Panc1 (cell line): ENCODE results near the gene PCSK5. TPM values are rescaled to one million over a fixed set of nuclear protein-coding genes. Genes with fewer than 3 reads are reported as not detected.

Experiments
- ATAC-seq: fragments of 200-7000 bp; cut with Tn5 transposase; 2 replicates; pipeline ENCODE4 v1.9.1; 2020; ENCODE audit warnings: mild to moderate bottlenecking, moderate library complexity
- BruUV-seq: library from RNA; stranded (reverse); fragments of 400-500 nt; replicated peaks from 2 replicates; lab custom pipeline; 2021; lab: Mats Ljungman, UMichigan
- CTCF ChIA-PET: fragments of 300-600 bp; sonication (Branson Sonifier 250); formaldehyde crosslinking; loops from one replicate; lab custom pipeline; 2022; ENCODE audit warnings: antibody characterized with exemption; lab: Charles Lee
- POLR2A ChIA-PET: fragments of 300-600 bp; sonication (Branson Sonifier 250); formaldehyde crosslinking; loops from one replicate; lab custom pipeline; 2022; ENCODE audit warnings: antibody characterized with exemption; lab: Charles Lee
- DNase-seq: peaks from one replicate; pipeline ENCODE4 v3.0.0-alpha.2; 2010; ENCODE audit warnings: low read depth, low spot score
- H3K27ac ChIP-seq: 2 replicates; pipeline ENCODE4 v1.5.1; 2011; ENCODE audit warnings: mild to moderate bottlenecking, low read length, inconsistent platforms
- H3K27me3 ChIP-seq: fragments of 200-500 bp; sonication (Bioruptor generic); 2 replicates; pipeline ENCODE4 v1.6.0; 2014; ENCODE audit warnings: low read length, inconsistent platforms; ENCODE audit not compliant: control insufficient read depth, insufficient read depth
- H3K36me3 ChIP-seq: fragments of 200-500 bp; sonication (Bioruptor generic); 2 replicates; pipeline ENCODE4 v1.5.1; 2014; ENCODE audit warnings: inconsistent platforms, mild to moderate bottlenecking, low read length, moderate library complexity; ENCODE audit not compliant: control insufficient read depth, insufficient read depth
- H3K4me1 ChIP-seq: 2 replicates; pipeline ENCODE4 v1.5.1; 2011; ENCODE audit warnings: inconsistent platforms, mild to moderate bottlenecking, low read length, moderate library complexity; ENCODE audit not compliant: control insufficient read depth, insufficient read depth
- H3K4me3 ChIP-seq, 2 experiments: 2 replicates each; pipeline ENCODE4 v1.5.1; 2011 to 2012; ENCODE audit warnings: low read depth in 2 of 2, low read length in 2 of 2, mild to moderate bottlenecking in 2 of 2, inconsistent platforms in 1 of 2, moderate library complexity in 1 of 2
- H3K9me3 ChIP-seq: fragments of 200-500 bp; sonication (Bioruptor generic); 2 replicates; pipeline ENCODE4 v1.5.1; 2014; ENCODE audit warnings: low read depth, mild to moderate bottlenecking, inconsistent platforms, low read length, moderate library complexity; ENCODE audit not compliant: control insufficient read depth, insufficient read depth
- POLR2AphosphoS5 ChIP-seq: IDR thresholded peaks from 2 replicates; pipeline ENCODE4 v1.6.1; 2012; ENCODE audit warnings: mild to moderate bottlenecking, low read depth, low read length, moderate library complexity
- SIN3A ChIP-seq: IDR thresholded peaks from 2 replicates; pipeline ENCODE4 v1.6.1; 2012; ENCODE audit warnings: low read depth, mild to moderate bottlenecking, low read length, moderate library complexity, borderline replicate concordance; ENCODE audit not compliant: insufficient read depth
- TCF7L2 ChIP-seq: IDR thresholded peaks from 2 replicates; pipeline ENCODE4 v1.6.1; 2011; ENCODE audit warnings: mild to moderate bottlenecking, low read depth, low read length, inconsistent platforms
- in situ Hi-C: cut with HindIII; loops from 2 replicates; pipeline ENCODE4 v1.10.0; 2016; ENCODE audit warnings: low sequenced_read_pairs, low pct_unique_long_range_greater_than_20kb
- intact Hi-C: fragments of 100-400 bp; cut with micrococcal nuclease; formaldehyde crosslinking; loops from one replicate; pipeline ENCODE4 v1.10.0; 2022; ENCODE audit not compliant: unreplicated experiment
- total RNA-seq: library from RNA; stranded (reverse); gene quantifications from one replicate; pipeline ENCODE4 v1.2.1, GENCODE V29; 2021; ENCODE audit not compliant: unreplicated experiment
- TF ChIP-seq, protein P1 (sequence below): fragments of 450-650 bp; IDR thresholded peaks from 2 replicates; pipeline ENCODE4 v1.5.1; 2017; ENCODE audit warnings: mild to moderate bottlenecking
- TF ChIP-seq, protein P2 (sequence below), 2 experiments: IDR thresholded peaks; 2 replicates each; pipeline ENCODE4 v1.6.1; 2011 to 2012; ENCODE audit warnings: low read depth in 2 of 2, control low read depth in 1 of 2, low read length in 1 of 2, mild to moderate bottlenecking in 1 of 2, moderate library complexity in 1 of 2; ENCODE audit not compliant: insufficient read depth in 1 of 2

The PCSK5 gene
- total RNA-seq, 1 experiment from 2014 or later, result 0.21 TPM

DNA sequence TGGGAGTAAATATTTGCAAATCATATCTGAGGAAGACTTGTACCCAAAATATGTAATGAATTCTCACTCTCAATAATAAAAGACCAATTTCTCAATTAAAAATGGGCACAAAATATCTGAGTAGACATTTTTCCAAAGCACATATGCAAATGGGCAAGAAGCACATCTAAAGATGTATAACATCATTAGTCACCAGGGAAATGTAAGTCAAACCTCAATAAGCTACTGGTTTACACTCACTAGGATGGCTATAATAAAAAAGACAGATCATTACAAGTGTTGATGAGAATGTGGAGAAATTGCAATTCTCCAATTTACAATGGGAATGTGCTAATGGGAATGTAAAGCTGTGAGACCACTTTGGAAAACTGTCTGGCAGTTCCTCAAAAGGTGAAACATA is 13.9 kb downstream of the PCSK5 start:
- H3K4me1 ChIP-seq, result no peaks in the 10 kb centered on the region
- no peak overlapping the region for H3K4me3 ChIP-seq
- H3K27ac ChIP-seq, result no peak overlapping the region
- BruUV-seq, result no TSS peak
- POLR2A ChIA-PET, result no interaction called here
- in situ Hi-C loops (no loop called here), intact Hi-C loops (no loop called here)
- H3K36me3 ChIP-seq, result no peaks in the 10 kb centered on the region
- DNase-seq (no peak), ATAC-seq (no peak)
- CTCF ChIA-PET, result no interaction called here
- no peaks in the 10 kb centered on the region for H3K27me3 ChIP-seq
- H3K9me3 ChIP-seq, result no peaks in the 10 kb centered on the region
- TF ChIP-seq, protein P1, sequence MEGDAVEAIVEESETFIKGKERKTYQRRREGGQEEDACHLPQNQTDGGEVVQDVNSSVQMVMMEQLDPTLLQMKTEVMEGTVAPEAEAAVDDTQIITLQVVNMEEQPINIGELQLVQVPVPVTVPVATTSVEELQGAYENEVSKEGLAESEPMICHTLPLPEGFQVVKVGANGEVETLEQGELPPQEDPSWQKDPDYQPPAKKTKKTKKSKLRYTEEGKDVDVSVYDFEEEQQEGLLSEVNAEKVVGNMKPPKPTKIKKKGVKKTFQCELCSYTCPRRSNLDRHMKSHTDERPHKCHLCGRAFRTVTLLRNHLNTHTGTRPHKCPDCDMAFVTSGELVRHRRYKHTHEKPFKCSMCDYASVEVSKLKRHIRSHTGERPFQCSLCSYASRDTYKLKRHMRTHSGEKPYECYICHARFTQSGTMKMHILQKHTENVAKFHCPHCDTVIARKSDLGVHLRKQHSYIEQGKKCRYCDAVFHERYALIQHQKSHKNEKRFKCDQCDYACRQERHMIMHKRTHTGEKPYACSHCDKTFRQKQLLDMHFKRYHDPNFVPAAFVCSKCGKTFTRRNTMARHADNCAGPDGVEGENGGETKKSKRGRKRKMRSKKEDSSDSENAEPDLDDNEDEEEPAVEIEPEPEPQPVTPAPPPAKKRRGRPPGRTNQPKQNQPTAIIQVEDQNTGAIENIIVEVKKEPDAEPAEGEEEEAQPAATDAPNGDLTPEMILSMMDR, result no peak
- TF ChIP-seq, protein P2, sequence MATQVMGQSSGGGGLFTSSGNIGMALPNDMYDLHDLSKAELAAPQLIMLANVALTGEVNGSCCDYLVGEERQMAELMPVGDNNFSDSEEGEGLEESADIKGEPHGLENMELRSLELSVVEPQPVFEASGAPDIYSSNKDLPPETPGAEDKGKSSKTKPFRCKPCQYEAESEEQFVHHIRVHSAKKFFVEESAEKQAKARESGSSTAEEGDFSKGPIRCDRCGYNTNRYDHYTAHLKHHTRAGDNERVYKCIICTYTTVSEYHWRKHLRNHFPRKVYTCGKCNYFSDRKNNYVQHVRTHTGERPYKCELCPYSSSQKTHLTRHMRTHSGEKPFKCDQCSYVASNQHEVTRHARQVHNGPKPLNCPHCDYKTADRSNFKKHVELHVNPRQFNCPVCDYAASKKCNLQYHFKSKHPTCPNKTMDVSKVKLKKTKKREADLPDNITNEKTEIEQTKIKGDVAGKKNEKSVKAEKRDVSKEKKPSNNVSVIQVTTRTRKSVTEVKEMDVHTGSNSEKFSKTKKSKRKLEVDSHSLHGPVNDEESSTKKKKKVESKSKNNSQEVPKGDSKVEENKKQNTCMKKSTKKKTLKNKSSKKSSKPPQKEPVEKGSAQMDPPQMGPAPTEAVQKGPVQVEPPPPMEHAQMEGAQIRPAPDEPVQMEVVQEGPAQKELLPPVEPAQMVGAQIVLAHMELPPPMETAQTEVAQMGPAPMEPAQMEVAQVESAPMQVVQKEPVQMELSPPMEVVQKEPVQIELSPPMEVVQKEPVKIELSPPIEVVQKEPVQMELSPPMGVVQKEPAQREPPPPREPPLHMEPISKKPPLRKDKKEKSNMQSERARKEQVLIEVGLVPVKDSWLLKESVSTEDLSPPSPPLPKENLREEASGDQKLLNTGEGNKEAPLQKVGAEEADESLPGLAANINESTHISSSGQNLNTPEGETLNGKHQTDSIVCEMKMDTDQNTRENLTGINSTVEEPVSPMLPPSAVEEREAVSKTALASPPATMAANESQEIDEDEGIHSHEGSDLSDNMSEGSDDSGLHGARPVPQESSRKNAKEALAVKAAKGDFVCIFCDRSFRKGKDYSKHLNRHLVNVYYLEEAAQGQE (IDR thresholded peaks at IDR 0.05; ENCODE audit: insufficient read depth in 1 of 2, low read depth in 2 of 2, low read length in 1 of 2), result no peak
- no peak for TF ChIP-seq TCF7L2
- no peak for TF ChIP-seq POLR2AphosphoS5
- no peak for TF ChIP-seq SIN3A

DNA sequence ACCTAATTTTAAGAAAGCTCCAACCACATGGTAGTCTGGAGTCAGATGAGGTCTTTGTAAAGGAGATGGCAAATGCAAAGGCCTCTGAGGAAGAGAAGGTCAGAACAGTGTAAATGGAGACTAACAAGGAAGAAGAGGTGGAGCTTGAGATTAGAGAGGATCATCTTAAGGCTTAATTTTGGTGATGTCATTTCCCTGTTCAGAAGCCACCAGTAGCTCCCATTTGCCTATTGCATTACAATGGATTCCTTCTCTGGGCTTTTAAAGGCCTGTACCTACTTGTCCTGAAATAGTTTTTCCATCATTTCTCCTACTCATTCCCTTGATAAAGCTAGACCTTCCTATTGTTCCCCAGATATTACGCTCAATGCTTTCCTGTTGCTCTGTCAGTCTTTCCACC is 16.1 kb downstream of the PCSK5 start:
- in situ Hi-C loops (no loop called here), intact Hi-C loops (no loop called here)
- BruUV-seq, result no TSS peak
- DNase-seq (no peak), ATAC-seq (no peak)
- no peaks in the 10 kb centered on the region for H3K4me1 ChIP-seq
- CTCF ChIA-PET, result no interaction called here
- no peaks in the 10 kb centered on the region for H3K36me3 ChIP-seq
- H3K9me3 ChIP-seq, result no peaks in the 10 kb centered on the region
- no peak overlapping the region for H3K27ac ChIP-seq
- POLR2A ChIA-PET, result interaction anchor here (0.6 kb wide), 1 partner anchor 378 kb away, joined by 4 read pairs; no protein-coding TSS in a partner anchor
- H3K4me3 ChIP-seq, result no peak overlapping the region
- H3K27me3 ChIP-seq, result no peaks in the 10 kb centered on the region
- TF ChIP-seq TCF7L2 (no peak), POLR2AphosphoS5 (no peak), SIN3A (no peak)
- TF ChIP-seq, protein P2 (IDR thresholded peaks at IDR 0.05; ENCODE audit: insufficient read depth in 1 of 2, low read depth in 2 of 2, low read length in 1 of 2), result no peak
- TF ChIP-seq, protein P1, result no peak
